Measurements from ENCODE around the gene HSP90B1.

Gene HSP90B1

GRCh38 chr12:103958621-103959020, 28.4 kb downstream of the HSP90B1 start:
- TF ChIP-seq, protein P1, sequence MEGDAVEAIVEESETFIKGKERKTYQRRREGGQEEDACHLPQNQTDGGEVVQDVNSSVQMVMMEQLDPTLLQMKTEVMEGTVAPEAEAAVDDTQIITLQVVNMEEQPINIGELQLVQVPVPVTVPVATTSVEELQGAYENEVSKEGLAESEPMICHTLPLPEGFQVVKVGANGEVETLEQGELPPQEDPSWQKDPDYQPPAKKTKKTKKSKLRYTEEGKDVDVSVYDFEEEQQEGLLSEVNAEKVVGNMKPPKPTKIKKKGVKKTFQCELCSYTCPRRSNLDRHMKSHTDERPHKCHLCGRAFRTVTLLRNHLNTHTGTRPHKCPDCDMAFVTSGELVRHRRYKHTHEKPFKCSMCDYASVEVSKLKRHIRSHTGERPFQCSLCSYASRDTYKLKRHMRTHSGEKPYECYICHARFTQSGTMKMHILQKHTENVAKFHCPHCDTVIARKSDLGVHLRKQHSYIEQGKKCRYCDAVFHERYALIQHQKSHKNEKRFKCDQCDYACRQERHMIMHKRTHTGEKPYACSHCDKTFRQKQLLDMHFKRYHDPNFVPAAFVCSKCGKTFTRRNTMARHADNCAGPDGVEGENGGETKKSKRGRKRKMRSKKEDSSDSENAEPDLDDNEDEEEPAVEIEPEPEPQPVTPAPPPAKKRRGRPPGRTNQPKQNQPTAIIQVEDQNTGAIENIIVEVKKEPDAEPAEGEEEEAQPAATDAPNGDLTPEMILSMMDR (IDR thresholded peaks at IDR 0.05; ENCODE audit: control insufficient read depth, extremely low read depth, insufficient read depth) = no peak
- no peak overlapping the region for H3K4me3 ChIP-seq (ENCODE audit: low read depth, low read length)
- no peak for DNase-seq (ENCODE audit: low read depth)

GRCh38 chr12:103960616-103961227, 30.5 kb downstream of the HSP90B1 start:
- DNase-seq (ENCODE audit: low read depth) = no peak
- TF ChIP-seq, protein P1 (IDR thresholded peaks at IDR 0.05; ENCODE audit: control insufficient read depth, extremely low read depth, insufficient read depth) = no peak
- no peak overlapping the region for H3K4me3 ChIP-seq (ENCODE audit: low read depth, low read length)

GRCh38 chr12:103962493-103962892, 32.3 kb downstream of the HSP90B1 start:
- peak; percentile 39 for DNase-seq (ENCODE audit: low read depth)
- TF ChIP-seq, protein P1 (IDR thresholded peaks at IDR 0.05; ENCODE audit: control insufficient read depth, extremely low read depth, insufficient read depth) = no peak
- no peak overlapping the region for H3K4me3 ChIP-seq (ENCODE audit: low read depth, low read length)

- peak overlapping the region; percentile 82 for H3K4me3 ChIP-seq (ENCODE audit: low read depth, low read length)
- TF ChIP-seq, protein P1 (IDR thresholded peaks at IDR 0.05; ENCODE audit: control insufficient read depth, extremely low read depth, insufficient read depth) = no peak
- no peak for DNase-seq (ENCODE audit: low read depth)
Measured at GRCh38 chr12:103964805-103965204, 34.6 kb downstream of the HSP90B1 start.

DNA sequence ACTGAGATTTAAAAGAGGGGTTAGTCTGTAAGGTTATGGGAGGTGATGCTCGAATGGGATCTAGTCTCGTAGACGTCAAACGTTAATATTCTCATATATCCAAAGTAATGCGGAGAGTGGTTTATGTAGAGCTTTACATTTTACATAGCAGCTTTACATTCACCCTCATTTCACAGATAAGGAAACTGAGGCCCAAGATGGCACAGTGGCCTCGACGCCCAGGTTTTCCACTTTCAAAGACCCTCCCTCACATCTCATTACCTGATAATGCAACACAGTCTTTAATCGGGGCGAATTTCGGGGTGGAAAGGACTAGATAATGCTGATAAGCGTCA, 35.0 kb downstream of the HSP90B1 start:
- TF ChIP-seq, protein P1 (IDR thresholded peaks at IDR 0.05; ENCODE audit: control insufficient read depth, extremely low read depth, insufficient read depth) = no peak
- no peak for DNase-seq (ENCODE audit: low read depth)
- peak overlapping the region; percentile 82 for H3K4me3 ChIP-seq (ENCODE audit: low read depth, low read length)

DNA sequence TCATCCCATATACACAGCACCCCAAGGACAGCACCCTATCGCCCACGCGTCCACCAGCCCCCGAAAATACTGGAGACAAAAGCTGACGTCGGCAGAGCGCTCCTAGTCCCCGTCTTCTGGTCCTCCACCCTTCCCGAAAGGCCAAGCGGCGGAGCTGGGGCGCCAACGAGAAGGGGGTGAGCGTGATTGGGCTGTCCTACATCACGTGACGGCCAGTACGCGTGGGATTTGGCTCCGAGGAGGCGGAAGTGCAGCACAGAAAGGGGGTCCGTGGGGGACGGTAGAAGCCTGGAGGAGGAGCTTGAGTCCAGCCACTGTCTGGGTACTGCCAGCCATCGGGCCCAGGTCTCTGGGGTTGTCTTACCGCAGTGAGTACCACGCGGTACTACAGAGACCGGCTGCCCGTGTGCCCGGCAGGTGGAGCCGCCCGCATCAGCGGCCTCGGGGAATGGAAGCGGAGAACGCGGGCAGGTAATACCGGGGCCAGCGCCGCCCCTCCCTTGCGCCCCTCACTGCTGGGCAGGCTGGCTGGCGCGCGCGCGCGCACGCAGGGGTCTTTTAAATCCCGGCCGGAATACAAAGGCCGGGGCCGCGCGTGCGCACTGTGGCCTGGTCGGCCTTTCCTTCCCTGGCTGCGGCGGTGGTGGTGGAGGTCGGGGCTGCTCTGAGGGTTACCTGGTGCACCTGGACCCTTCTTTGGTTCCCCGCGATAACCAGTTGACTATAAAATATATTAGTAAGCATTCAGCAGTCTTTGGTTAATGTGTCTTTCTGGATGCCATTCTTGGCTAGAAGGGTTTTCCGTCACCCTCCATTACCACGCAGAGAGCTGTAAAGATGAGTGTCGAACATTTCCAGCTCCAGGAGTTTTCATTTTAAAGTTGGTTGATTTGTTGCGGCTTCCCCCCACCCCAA, 35.6 kb downstream of the HSP90B1 start, which contains the start of gene TDG:
Gene TDG (plus strand): TSS at position 283 of the 915 bp plus-strand sequence. CDS start 166 bp downstream, at position 449.
- DNase-seq (ENCODE audit: low read depth) = peak; percentile 96
- TF ChIP-seq, protein P1 (IDR thresholded peaks at IDR 0.05; ENCODE audit: control insufficient read depth, extremely low read depth, insufficient read depth) = 0 out of 2 replicates have a peak, but pooled peaks have one; percentile 14
- H3K4me3 ChIP-seq (ENCODE audit: low read depth, low read length) = peak within 1 kb of the TSS; percentile 82

All from LNCaP clone FGC (cell line).